ENCODE measurements around the gene RALGPS2. TPM values are rescaled to one million over a fixed set of nuclear protein-coding genes. Genes with fewer than 3 reads are reported as not detected.

The RALGPS2 gene
- total and polyA plus RNA-seq, 2 of the 13 experiments (the other 11 are each of a cell fraction or from before 2014, with no cell fraction given): 15.6 to 36.0 TPM

DNA sequence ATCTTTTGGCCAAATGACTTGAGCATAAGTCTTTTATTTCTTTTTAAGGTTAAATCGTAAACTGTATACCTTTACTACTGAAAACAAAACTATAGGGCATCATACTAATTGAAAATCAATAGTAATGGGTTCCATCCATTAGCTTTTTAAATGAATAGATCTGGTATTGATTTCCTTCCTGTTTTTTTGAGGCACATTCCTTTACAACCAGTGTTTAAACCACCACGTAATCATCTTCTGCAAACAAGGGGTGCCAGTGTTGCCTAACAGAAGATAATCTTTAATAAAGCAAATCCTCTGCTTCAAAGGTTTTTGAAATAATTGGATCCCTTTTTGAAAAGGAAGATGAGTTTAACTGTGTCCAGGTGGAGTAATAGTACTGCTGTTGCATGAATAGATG, 194.5 kb downstream of the RALGPS2 start (continued):
- TF ChIP-seq GRHL1 (CRISPR knock-in tag; conservative IDR thresholded peaks at IDR 0.05) (no peak), CHCHD3 (CRISPR knock-in tag; IDR thresholded peaks at IDR 0.05) (no peak), SMAD9 (CRISPR knock-in tag; IDR thresholded peaks at IDR 0.05) (no peak), TAF1 (CRISPR knock-in tag; IDR thresholded peaks at IDR 0.05) (no peak), TCF7 (IDR thresholded peaks at IDR 0.05; ENCODE audit: low read depth) (peak; percentile 91), XRCC5 (optimal IDR thresholded peaks at IDR 0.05; ENCODE audit: low read length) (no peak), SRY (CRISPR knock-in tag; IDR thresholded peaks at IDR 0.05) (no peak), THAP8 (CRISPR knock-in tag; IDR thresholded peaks at IDR 0.05; ENCODE audit: borderline replicate concordance) (no peak), ARNT (IDR thresholded peaks at IDR 0.05) (no peak), ZNF740 (CRISPR knock-in tag; IDR thresholded peaks at IDR 0.05) (no peak), ZNF556 (CRISPR knock-in tag; IDR thresholded peaks at IDR 0.05; ENCODE audit: borderline replicate concordance) (no peak), MEIS2 (CRISPR knock-in tag; IDR thresholded peaks at IDR 0.05) (no peak), NR2C2 (CRISPR knock-in tag; IDR thresholded peaks at IDR 0.05; ENCODE audit: borderline replicate concordance) (no peak), TMF1 (CRISPR knock-in tag; IDR thresholded peaks at IDR 0.05; ENCODE audit: low read depth) (no peak), TEAD2 (CRISPR knock-in tag; IDR thresholded peaks at IDR 0.05) (no peak), MYPOP (CRISPR knock-in tag; IDR thresholded peaks at IDR 0.05) (no peak), MED1 (CRISPR knock-in tag; IDR thresholded peaks at IDR 0.05) (peak; percentile 83), ZBTB7A (CRISPR knock-in tag; IDR thresholded peaks at IDR 0.05) (no peak), ZNF235 (CRISPR knock-in tag; IDR thresholded peaks at IDR 0.05; ENCODE audit: borderline replicate concordance) (no peak), HOXA9 (CRISPR knock-in tag; IDR thresholded peaks at IDR 0.05; ENCODE audit: borderline replicate concordance) (no peak)
- TF ChIP-seq, protein P1, sequence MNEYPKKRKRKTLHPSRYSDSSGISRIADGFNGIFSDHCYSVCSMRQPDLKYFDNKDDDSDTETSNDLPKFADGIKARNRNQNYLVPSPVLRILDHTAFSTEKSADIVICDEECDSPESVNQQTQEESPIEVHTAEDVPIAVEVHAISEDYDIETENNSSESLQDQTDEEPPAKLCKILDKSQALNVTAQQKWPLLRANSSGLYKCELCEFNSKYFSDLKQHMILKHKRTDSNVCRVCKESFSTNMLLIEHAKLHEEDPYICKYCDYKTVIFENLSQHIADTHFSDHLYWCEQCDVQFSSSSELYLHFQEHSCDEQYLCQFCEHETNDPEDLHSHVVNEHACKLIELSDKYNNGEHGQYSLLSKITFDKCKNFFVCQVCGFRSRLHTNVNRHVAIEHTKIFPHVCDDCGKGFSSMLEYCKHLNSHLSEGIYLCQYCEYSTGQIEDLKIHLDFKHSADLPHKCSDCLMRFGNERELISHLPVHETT (CRISPR knock-in tag; conservative IDR thresholded peaks at IDR 0.05): no peak
- TF ChIP-seq, protein P2, sequence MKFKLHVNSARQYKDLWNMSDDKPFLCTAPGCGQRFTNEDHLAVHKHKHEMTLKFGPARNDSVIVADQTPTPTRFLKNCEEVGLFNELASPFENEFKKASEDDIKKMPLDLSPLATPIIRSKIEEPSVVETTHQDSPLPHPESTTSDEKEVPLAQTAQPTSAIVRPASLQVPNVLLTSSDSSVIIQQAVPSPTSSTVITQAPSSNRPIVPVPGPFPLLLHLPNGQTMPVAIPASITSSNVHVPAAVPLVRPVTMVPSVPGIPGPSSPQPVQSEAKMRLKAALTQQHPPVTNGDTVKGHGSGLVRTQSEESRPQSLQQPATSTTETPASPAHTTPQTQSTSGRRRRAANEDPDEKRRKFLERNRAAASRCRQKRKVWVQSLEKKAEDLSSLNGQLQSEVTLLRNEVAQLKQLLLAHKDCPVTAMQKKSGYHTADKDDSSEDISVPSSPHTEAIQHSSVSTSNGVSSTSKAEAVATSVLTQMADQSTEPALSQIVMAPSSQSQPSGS (CRISPR knock-in tag; IDR thresholded peaks at IDR 0.05): peak; percentile 58; the same call in 1 of the 2 replicates

Data from HepG2 (cell line).